HG02623 (cell line): ENCODE measurements around the gene PCNT.
"Not testable (repeated sequence)": the region's sequence is repeated elsewhere in the genome, so short reads cannot be mapped to it uniquely, and the experiment has no call there.

Source experiments
- ATAC-seq: cut with Tn5 transposase; IDR thresholded peaks from one replicate; pipeline ENCODE4 v1.9.1; 2021; ENCODE audit warnings: moderate library complexity; ENCODE audit not compliant: unreplicated experiment

The PCNT gene

DNA sequence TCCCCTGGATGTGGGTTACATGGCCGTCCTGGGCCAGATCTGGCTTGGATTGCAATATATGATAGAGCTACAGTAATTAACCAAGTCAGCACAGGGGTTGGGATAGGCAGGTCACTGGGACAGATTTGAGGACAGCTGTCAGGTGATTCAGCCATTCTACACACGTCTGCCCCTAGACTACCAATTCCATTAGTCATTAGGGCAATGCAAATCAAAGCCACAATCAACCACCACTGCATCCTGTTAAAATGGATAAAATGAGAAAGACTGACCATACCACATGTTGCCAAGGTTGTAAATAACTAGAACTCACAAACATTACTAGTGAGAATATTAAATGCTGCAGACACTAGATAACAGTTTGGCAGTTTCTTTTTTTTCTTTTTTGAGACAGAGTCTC, 16.3 kb upstream of the PCNT start:
- no peak for ATAC-seq

DNA sequence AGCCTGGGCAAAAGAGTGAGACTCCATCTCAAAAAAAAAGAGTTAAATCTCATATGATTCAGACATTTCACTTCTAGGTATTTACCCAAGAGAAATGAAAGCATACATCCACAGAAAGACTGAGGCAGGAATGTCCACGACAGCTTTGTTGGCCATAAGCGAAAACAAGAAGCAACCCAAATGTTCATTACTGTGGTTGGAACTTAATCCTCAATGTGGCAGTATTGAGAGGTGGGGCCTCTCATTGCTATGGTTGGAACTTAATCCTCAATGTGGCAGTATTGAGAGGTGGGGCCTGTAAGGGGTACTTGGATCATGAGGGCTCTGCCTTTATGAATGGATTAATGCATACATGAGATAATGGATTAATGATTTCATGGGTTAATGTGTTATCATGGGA, 15.5 kb upstream of the PCNT start:
- ATAC-seq = no peak

DNA sequence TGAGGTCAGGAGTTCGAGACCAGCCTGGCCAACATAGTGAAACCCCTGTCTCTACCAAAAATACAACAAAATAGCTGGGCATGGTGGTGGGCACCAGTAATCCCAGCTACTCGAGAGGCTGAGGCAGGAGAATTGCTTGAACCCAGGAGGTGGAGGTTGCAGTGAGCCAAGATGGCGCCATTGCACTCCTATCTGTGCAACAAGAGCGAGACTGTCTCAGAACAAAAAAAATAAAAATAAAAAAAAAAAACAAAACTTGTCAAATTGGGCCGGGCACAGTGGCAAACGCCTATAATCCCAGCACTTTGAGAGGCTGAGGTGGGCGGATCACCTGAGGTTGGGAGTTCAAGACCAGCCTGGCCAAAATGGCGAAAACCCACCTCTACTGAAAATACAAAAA, 13.7 kb upstream of the PCNT start:
- not testable (repeated sequence) for ATAC-seq

DNA sequence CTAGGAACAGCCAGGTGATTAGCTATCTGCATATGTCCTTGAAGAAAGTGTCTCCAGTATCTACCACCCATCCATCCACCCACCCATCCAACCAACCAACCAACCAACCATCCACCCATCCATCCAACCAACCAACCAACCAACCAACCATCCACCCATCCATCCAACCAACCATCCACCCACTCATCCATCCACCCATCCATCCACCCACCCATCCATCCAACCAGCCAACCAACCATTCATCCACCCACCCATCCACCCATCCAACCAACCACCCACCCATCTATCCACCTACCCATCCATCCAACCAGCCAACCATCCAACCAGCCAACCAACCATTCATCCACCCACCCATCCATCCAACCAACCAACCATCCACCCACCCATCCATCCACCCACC, 12.4 kb upstream of the PCNT start:
- no peak for ATAC-seq

DNA sequence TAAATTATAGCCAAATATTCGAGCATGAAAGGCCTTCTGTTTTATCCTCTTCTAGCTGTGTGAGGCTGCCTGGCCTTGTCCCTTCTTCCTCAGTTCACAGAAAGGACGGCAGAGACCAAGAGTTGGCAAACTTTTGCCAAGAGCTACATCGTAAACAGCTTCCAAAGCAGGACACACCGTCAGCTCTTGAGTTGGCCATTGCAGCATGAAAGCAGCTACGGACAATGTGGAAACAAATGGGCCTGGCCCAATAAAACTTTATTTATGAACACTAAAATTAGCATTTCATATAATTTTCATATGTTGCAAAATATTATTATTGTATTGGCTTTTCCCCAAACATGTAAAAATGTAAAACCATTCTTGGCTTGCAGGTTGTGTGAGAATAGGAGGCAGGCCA, 11.0 kb upstream of the PCNT start:
- ATAC-seq = no peak

DNA sequence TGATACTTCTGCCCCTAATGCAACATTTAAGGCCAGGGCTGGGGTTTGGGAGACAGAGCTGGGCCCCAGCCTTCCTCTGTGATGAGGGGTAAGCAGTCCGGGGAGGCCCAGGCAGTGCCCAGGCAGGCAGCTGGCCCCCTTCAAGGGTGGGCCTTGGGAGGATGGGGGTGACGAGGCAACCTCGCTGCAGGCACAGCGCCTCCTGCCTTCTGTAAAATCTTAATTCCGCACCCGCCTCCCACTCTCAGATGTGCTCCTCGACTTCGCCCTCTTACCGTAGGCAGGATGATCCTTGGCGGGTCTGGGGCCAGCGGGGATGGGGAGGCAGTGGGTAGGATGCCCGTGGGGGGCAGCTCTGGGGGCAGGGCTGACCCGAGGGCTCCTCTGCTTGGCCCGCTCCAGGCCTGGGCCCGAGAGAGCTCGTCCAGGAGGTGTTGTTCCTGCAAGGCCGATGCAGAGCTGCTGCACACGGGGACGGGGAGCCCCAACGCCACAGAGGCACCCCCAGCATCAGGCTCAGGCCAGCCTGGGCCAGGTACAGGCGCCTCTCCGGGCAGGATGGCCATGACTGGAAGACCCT, 9.4 kb upstream of the PCNT start:
- ATAC-seq = no peak

DNA sequence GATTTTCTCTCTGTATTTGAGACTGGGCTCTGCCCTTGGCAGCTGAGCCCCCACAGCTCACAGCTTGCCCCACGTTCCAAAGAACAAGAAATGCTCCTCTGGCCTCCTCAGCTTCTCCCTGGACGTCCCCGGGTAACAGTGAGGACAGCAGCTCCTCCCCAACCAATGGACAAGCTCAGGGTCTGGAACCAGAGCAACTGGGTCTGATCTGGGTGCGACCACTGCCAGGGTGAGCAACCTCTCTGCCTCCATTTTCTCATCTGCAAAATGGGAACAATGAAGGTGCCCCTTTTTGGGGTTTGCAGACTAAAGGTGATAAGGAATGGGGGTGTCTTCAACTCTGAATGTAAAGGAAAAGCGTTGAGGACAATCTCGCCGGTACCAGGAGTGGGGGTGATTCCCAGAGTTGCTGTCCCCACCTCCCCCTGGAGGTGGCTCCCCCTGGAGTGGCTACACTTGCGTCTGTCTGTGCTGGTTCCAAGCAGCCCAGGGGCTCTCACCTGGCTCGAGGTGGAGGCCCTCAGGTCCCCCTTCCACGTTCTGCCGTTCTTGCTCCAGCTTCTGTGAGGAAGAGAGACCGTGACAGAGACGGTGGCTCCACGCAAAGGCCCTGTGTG, 7.1 kb upstream of the PCNT start:
- no peak for ATAC-seq

DNA sequence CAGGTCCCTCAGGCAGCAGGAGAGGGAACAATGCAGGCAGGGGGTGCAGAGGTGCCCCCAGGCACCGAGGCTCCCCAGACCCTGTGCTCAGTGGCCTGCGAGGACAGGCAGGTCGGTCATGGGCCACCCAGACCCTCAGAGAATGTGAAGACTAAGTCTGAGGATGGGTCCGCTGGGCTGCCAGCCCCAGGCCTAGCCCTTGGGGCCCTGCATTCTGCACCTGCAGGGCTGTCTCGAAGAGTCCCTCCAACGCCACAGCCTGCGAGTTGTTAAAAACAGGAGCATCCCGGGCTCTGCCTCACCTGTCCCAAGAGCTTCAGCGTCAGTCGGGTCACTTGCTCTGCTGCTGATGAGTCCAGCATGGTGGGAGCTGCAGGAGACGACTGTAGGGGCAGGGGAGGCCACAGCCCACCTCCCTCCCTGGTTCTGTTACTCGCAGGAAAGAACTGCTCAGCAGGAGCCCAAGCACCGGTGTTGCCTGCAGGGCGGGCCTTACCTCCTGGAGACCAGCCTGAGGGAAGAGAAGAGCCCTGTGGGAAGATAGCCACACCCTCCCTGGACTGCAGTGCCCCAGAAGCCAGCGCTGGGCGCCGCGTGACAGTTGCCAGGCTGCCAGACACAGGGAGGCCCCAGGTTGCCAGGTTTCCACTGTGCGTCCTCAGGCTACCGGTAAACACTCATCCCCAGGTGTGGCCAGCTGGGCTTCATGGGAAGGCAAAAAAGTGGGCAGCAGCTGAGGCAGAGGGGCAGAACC, 6.1 kb upstream of the PCNT start:
- no peak for ATAC-seq

DNA sequence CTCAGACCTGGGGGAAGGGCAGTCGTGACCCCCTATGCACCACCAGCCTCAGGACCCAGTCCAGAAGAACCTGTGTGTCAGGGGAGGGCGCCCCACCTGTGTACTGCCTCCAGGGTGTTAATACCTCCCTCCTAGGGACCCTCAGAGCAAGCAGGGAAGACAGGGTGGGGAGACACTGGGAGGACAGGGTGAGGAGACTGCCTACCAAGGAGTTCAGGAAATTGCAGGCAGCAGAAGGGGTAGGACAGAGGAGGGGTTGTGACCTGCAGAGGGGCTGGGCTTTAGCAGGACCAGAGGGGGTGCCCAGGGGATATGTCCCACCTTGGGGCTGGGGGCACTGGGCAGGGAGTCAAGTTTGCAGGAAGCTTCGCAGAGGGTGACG, 5.5 kb upstream of the PCNT start:
- no peak for ATAC-seq

DNA sequence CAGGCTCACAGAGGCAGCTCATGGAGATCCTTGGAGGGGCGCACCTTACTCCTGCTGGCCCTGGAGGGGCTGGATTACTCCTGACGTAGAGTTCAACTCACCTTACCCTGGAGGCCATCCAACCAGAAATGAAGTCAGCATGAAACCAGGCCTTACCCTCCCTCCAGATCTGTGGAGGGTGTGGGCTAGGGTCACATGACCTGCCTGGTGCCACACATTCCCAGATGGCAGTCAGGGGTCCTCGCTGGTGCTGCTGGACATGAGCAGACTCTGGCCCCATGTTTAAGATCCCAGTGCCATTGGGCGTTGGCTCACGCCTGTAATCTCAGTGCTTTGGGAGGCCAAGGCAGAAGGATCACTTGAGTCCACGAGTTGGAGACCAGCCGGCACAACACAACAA, 4.8 kb upstream of the PCNT start:
- no peak for ATAC-seq

DNA sequence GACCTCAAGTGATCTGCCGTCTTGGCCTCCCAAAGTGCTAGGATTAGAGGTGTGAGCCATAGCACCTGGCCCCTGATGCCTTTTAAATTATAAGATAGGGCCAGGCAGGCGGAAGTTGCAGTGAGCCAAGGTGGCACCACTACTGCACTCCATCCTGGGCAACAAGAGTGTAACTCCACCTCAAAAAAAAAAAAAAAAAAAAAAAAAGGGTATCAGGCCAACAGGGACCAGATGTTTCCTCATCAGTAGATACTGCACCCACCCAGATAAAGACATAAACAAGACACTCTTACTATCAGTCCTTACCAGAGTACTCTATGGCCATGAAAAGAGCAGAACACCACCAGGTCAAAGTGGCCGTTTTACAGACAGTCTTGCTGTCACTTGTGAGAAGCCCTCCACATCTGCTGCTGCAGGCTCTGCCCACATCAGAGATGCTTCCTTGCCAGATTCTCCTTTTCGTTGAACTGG, 3.6 kb upstream of the PCNT start:
- ATAC-seq = no peak

DNA sequence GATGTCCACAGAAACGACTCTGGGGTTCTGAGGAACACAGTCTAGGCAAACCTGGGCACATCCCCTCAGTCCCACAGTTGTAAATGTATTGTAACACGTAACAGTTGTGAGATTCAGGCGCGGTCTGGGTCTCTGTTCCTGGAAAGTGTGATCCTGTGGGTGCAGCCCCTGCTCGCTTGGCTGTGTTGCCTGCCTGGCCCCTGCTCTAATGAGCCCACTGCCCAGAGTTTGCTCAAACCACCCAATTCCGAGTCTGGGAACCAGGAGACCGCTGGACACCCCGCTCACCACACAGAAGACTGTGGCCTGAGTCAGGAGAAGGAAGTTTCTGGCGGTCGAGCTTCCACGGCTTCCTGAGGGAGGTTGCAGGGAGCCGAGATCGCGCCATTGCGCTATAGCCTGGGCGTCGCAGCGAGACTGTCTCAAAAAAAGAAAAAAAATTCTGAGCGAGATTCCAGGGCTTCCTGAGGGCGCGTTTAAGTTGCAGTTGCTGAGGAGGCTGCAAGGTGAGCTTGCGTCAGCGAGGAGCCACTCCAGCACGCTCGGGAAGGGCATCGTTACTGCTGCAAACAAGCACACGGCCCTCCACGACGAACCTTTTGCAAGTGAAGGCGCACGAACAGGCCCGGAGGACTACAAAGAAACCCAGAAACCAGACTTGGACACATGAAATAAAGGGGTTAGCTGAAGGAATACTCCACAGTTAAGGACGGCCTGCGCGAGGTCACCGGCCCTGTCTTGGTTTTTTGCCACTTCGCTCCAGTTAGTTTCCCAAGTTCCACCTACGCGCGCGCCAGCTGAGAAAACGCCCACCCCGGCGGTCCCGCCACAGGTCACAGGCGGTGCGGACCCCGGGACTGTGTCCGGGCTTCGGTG, 1.4 kb upstream of the PCNT start:
- ATAC-seq = no peak

DNA sequence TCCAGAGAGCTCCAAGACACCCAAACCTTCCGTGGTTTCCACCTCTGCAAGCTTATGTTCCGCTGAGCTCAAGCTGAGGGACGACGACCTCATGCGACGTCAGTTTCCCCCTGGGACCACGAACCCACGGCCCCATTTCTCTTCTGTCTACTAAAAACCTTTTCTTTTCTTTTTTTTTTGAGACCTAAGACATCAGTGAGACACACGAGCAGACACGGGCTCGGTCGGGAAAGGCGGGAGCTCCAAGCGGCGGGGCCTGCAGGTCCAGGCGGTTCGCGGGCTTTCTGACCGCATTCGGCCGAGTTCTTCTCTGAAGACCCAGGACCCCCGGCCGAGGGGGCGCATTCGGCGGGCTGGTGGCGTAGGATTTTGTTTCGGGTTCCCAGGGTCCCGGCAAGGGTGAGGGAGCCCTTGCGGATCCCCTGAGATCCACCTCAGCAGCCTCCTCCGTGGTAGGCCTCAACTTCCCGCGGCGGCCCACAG, 688 bp upstream of the PCNT start:
- no peak for ATAC-seq

DNA sequence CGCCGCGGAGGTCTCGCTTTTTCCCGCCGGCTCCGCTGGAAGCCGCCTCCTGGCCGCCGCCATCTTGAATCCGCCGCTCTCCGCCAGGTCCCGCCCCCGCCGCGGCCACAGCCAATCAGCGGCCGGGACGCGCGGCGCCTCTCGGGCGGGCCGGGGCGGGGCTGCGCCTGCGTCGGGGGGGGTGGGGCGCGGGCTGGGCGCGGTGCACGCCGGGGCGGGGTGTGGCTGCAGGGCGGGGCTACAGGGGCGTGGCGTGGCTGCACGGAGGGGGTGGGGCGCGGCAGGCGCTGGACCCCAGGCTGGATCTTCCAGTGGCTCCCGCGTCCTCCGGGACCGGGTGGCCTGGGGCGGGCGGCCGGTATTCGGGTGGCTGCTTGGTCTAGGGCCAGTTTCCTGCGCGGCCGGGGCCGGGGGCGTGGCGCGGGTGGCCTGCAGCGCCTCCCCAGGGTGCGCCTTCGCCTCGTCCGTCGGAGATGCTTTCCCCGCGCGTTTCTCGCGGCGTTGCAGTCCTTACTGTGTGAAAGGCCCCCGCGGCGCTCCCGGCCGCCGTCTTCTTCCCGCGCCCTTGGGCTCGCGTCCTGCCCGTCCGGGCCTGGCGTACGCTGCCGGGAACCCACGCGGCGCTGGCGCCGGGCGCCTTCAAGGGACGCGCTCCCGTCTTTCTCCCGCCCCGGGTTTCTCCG, 575 bp downstream of the PCNT start:
- peak; percentile 51 for ATAC-seq

DNA sequence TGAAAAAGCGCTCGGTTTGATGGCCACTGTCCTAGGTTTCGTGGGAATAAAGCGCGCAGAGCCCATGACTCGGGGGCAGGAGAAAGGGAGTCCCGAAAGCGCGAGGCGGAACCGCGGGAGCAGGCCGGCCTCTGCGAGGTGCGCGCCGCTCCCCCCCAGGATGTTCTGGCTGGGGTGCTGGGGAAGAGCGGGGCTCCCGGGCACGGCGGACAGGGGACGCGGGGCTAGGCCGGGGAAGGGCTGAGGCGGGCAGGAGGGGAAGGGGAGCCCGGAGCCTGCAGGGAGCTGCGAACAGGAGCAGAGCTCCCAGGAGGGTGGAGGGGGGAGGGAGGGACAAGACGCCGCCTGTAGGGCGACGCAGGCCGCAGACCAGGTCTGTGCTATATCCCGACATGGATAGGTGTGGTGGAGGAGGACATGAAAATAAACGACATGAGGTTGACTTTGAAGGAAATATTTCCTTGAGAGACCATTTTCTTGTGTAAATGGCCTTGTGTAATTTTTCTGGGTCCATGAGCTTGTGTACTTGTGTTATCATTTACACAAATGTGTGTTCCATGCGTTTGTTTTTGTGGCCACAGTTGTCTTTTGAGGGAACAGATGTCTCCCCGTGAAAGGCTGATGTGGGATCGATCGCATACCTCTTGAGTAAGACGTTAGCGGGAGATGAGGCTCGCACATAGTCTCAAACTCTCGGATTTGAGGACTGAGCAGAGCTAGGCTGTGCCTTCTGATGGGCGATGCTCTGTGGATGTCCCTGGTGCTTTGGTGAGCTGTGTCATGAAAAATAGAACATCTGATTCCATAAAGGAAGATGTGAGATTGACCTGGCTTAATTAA, 1.3 kb downstream of the PCNT start:
- ATAC-seq = no peak

DNA sequence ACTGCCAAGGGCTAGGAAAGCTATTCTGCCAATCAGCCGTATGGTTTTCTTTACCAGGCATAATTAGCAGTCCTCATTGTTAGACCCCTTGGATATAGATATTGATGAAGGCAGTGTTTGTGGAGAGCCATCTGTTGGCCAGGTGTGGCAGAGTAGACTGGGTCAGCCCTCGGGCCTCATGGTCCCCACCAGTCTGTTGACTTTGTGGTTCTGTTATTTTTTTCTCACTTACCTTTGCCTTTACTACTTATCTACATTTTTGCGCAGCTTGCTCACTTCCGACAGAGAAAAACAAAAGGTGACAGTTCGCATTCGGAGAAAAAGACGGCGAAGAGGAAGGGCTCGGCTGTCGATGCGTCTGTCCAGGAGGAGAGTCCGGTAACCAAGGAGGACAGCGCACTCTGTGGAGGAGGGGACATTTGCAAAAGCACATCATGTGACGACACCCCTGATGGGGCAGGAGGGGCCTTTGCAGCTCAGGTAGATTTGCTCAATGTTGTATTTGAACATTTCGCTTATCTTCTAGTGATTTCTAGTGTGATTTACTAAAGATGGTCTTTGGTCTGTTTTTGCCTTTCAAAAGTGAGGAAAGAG, 2.3 kb downstream of the PCNT start:
- ATAC-seq = no peak

DNA sequence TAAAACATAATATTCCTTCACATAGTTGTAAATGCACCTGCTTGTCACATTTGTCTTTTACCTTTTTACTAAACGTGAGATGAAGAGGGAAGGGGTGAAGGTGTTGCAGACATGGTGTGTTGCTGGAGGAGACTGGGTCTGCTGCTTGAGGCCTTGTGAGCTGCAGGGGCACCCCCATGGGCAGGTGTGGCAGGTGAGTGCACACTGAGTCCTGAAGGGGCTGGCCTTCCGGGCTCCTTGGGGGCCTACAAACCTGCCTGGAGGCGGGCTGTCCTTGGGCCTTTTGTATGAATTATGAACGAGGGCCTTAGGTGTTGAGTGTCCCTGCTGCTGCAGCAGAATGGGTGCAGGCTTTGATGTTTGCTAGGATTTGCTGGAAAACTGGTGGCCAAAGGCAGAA, 3.8 kb downstream of the PCNT start:
- no peak for ATAC-seq

DNA sequence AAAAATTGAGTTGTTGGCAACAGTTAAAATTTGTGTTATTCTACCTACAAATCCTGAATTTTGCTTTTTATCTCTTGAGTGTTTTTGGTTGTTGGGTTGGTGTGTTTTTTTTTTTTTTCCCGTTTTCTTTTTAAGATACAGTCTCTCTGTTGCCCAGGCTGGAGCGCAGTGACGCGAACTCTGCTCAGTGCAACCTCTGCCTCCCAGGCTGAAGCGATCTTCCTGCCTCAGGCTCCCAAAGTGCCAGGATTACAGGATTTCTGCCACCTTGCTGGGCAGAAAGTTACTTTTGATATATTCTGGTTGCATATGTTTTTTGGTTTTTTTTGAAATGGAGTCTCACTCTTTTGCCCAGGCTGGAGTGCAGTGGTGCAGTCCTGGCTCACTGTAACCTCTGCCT, 4.2 kb downstream of the PCNT start:
- no peak for ATAC-seq

DNA sequence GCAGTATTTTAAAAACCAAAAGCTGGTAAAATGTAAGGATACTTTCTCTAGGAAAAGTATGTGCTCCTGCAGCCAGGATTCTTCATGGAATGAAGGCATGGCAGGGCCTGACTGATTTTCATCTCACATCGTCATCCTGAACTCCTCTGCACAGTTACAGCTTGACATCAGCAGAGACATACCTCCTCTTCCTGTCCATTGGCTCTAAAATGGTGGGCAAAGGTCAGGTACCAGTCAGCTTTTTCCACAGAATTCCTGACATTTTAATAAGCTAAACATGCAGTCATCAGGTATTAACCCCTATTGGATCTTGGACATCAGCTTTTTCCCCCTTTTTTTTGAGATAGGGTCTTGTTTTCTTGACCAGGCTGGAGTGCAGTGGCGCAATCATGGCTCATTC, 5.8 kb downstream of the PCNT start:
- ATAC-seq = no peak
